Measurements from ENCODE around the gene PTOV1. TPM values are rescaled to one million over a fixed set of nuclear protein-coding genes. Genes with fewer than 3 reads are reported as not detected.

PTOV1 gene
- total RNA-seq, 2 experiments from 2014 or later = 105 to 124 TPM

DNA sequence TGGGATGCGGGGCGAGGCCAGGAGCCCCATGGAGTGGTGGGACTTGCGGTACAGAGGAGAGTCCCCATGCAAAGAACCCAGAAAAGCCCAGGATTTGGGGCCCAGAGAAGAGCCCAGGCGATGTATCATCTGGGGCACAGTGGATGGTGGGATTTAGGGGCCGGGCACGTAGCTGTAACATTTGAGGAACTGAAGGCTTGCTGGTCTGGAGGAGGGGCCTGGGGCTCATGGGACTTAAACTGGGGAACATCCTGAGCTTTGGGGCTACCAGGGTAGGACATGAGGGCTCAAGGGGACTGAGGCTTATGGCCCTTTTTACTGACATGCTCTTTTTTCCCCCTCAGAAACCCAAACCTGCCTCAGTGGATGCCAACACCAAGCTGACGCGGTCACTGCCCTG lies 19.4 kb upstream of the PTOV1 start:
- H2AFZ ChIP-seq (ENCODE audit: low read length) = no peak overlapping the region
- TF ChIP-seq EZH2phosphoT487 (IDR thresholded peaks at IDR 0.05; ENCODE audit: borderline replicate concordance, low read depth, low read length) (no peak), CTCF (conservative IDR thresholded peaks at IDR 0.05; ENCODE audit: low read length) (no peak)
- ChIA-PET POLR2A (no interaction called here), CTCF (ENCODE audit: unreplicated experiment) (no interaction called here)
- peaks cover 10% of the 10 kb centered on the region for H3K4me1 ChIP-seq (ENCODE audit: insufficient read depth, low read length, poor library complexity, severe bottlenecking)
- H3K9me2 ChIP-seq (ENCODE audit: insufficient read depth, low read length) = no peaks in the 10 kb centered on the region
- H3K79me2 ChIP-seq (ENCODE audit: insufficient read depth, low read depth, low read length) = peaks cover 2% of the 10 kb centered on the region; the same call in 1 of the 2 replicates
- H3K36me3 ChIP-seq (ENCODE audit: insufficient read depth, low read length) = peaks cover 97% of the 10 kb centered on the region
- no TSS peak for BruUV-seq (replicated peaks)
- H3K4me3 ChIP-seq (ENCODE audit: low read depth, low read length, poor library complexity, severe bottlenecking) = no peak overlapping the region
- no peaks in the 10 kb centered on the region for H3K9me3 ChIP-seq (ENCODE audit: low read length)
- intact Hi-C loops (cut with micrococcal nuclease; ENCODE audit: unreplicated experiment) = no loop called here
- no peak for DNase-seq (ENCODE audit: low spot score)
- H3K4me2 ChIP-seq (ENCODE audit: low read length) = no peak overlapping the region
- no peak overlapping the region for H3K27ac ChIP-seq (ENCODE audit: low read depth, low read length, poor library complexity, severe bottlenecking)
- no peaks in the 10 kb centered on the region for H4K20me1 ChIP-seq (ENCODE audit: insufficient read depth, low read length)

DNA sequence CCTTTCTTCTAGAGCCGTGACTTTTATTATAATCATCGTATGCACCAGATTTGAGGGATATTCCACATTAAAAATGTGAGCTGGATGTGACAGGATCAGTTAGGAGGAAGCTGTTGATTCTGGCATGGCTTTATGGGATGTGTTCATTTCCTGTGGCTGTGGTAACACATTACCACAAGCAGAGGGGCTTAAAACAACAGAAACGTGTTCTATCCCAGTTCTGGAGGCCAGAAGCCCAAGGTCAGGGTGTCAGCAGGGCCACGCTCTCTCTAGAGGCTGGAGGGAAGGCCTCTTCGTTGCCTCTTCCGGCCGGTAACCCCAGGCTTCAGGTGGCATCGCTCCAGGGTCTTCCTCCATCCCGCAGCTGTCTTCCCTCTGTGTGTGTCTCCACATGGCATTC lies 18.4 kb upstream of the PTOV1 start:
- no peak overlapping the region for H3K27ac ChIP-seq (ENCODE audit: low read depth, low read length, poor library complexity, severe bottlenecking)
- CTCF ChIA-PET (ENCODE audit: unreplicated experiment) = no interaction called here
- H3K79me2 ChIP-seq (ENCODE audit: insufficient read depth, low read depth, low read length) = no peaks in the 10 kb centered on the region
- peaks cover 10% of the 10 kb centered on the region for H3K4me1 ChIP-seq (ENCODE audit: insufficient read depth, low read length, poor library complexity, severe bottlenecking)
- no peak overlapping the region for H3K4me3 ChIP-seq (ENCODE audit: low read depth, low read length, poor library complexity, severe bottlenecking)
- POLR2A ChIA-PET = no interaction called here
- no peak for DNase-seq (ENCODE audit: low spot score)
- no TSS peak for BruUV-seq (replicated peaks)
- H4K20me1 ChIP-seq (ENCODE audit: insufficient read depth, low read length) = no peaks in the 10 kb centered on the region
- H3K36me3 ChIP-seq (ENCODE audit: insufficient read depth, low read length) = peaks cover 97% of the 10 kb centered on the region
- H3K9me2 ChIP-seq (ENCODE audit: insufficient read depth, low read length) = no peaks in the 10 kb centered on the region
- intact Hi-C loops (cut with micrococcal nuclease; ENCODE audit: unreplicated experiment) = no loop called here
- TF ChIP-seq CTCF (conservative IDR thresholded peaks at IDR 0.05; ENCODE audit: low read length) (no peak), EZH2phosphoT487 (IDR thresholded peaks at IDR 0.05; ENCODE audit: borderline replicate concordance, low read depth, low read length) (no peak)
- H2AFZ ChIP-seq (ENCODE audit: low read length) = no peak overlapping the region
- no peak overlapping the region for H3K4me2 ChIP-seq (ENCODE audit: low read length)
- no peaks in the 10 kb centered on the region for H3K9me3 ChIP-seq (ENCODE audit: low read length)

DNA sequence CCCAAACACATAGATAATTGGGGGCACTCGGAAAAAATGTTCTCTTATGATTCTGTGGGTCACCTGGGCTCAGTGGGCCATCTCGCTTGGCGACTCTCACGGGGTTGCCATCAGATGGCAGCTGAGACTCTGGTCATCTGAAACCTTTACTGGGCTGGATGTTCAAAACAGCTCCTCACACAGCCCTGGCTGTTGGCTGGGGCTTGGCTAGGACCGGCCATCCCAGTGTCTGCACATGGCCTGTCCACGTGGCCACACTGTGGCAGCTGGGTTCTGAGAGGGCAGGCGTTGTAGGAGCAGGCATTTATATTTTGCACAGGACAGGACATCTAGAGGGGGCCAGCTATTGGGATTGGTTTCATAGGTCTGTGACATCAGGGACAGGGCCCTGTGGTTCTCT lies 17.4 kb upstream of the PTOV1 start:
- H3K36me3 ChIP-seq (ENCODE audit: insufficient read depth, low read length) = peaks cover 100% of the 10 kb centered on the region
- H4K20me1 ChIP-seq (ENCODE audit: insufficient read depth, low read length) = no peaks in the 10 kb centered on the region
- POLR2A ChIA-PET = no interaction called here
- no peak for DNase-seq (ENCODE audit: low spot score)
- no peak overlapping the region for H2AFZ ChIP-seq (ENCODE audit: low read length)
- H3K4me3 ChIP-seq (ENCODE audit: low read depth, low read length, poor library complexity, severe bottlenecking) = no peak overlapping the region
- no peaks in the 10 kb centered on the region for H3K79me2 ChIP-seq (ENCODE audit: insufficient read depth, low read depth, low read length)
- H3K9me3 ChIP-seq (ENCODE audit: low read length) = no peaks in the 10 kb centered on the region
- CTCF ChIA-PET (ENCODE audit: unreplicated experiment) = no interaction called here
- no peak overlapping the region for H3K4me2 ChIP-seq (ENCODE audit: low read length)
- no TSS peak for BruUV-seq (replicated peaks)
- peaks cover 9% of the 10 kb centered on the region for H3K4me1 ChIP-seq (ENCODE audit: insufficient read depth, low read length, poor library complexity, severe bottlenecking)
- no peak overlapping the region for H3K27ac ChIP-seq (ENCODE audit: low read depth, low read length, poor library complexity, severe bottlenecking)
- H3K9me2 ChIP-seq (ENCODE audit: insufficient read depth, low read length) = no peaks in the 10 kb centered on the region
- intact Hi-C loops (cut with micrococcal nuclease; ENCODE audit: unreplicated experiment) = no loop called here
- no peak for TF ChIP-seq CTCF (conservative IDR thresholded peaks at IDR 0.05; ENCODE audit: low read length)
- TF ChIP-seq EZH2phosphoT487 (IDR thresholded peaks at IDR 0.05; ENCODE audit: borderline replicate concordance, low read depth, low read length) = no peak
